ENCODE results near the gene C1orf198. TPM values are rescaled to one million over a fixed set of nuclear protein-coding genes. Genes with fewer than 3 reads are reported as not detected.

C1orf198 gene
- total RNA-seq, 1 donor from 2014 or later: 38.8 TPM

DNA sequence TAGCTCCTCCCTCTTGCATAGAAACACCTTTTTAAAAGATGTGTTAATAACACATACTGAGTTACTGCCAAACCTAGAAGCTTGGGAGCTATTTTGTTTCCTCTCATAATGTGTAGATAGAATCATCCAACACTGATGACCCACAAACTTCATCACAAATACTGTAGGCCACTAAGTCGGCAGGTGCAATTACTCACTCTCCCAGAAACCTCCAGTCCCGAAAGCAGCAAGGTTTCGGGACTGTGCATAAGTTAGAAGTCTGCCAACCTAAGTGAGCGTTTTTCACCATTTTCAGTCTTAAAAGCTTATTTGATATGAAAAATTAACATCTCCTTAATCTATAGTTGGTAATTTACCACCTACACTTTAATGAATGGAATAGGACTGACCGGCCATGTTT, 32.0 kb downstream of the C1orf198 start:
- TF ChIP-seq, protein P1, sequence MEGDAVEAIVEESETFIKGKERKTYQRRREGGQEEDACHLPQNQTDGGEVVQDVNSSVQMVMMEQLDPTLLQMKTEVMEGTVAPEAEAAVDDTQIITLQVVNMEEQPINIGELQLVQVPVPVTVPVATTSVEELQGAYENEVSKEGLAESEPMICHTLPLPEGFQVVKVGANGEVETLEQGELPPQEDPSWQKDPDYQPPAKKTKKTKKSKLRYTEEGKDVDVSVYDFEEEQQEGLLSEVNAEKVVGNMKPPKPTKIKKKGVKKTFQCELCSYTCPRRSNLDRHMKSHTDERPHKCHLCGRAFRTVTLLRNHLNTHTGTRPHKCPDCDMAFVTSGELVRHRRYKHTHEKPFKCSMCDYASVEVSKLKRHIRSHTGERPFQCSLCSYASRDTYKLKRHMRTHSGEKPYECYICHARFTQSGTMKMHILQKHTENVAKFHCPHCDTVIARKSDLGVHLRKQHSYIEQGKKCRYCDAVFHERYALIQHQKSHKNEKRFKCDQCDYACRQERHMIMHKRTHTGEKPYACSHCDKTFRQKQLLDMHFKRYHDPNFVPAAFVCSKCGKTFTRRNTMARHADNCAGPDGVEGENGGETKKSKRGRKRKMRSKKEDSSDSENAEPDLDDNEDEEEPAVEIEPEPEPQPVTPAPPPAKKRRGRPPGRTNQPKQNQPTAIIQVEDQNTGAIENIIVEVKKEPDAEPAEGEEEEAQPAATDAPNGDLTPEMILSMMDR (IDR thresholded peaks at IDR 0.05): no peak
- TF ChIP-seq POLR2AphosphoS5 (IDR thresholded peaks at IDR 0.05; ENCODE audit: insufficient read depth in 1 of 2, low read depth in 1 of 2) (no peak), POLR2A (IDR thresholded peaks at IDR 0.05) (no peak)
- Histone ChIP-seq H3K27me3 (no peaks in the 10 kb centered on the region), H3K27ac (no peak overlapping the region), H3K36me3 (peaks cover 0 to 23% of the 10 kb centered on the region in 2 donors), H3K4me1 (peaks cover 9% of the 10 kb centered on the region), H3K9me3 (no peaks in the 10 kb centered on the region), H3K4me3 (no peak overlapping the region)
- peak in 1 of 2 donors; percentile 3 for DNase-seq (ENCODE audit: extremely low spot score in 2 of 2)
- intact Hi-C loops (cut with DNase I): no loop called here

DNA sequence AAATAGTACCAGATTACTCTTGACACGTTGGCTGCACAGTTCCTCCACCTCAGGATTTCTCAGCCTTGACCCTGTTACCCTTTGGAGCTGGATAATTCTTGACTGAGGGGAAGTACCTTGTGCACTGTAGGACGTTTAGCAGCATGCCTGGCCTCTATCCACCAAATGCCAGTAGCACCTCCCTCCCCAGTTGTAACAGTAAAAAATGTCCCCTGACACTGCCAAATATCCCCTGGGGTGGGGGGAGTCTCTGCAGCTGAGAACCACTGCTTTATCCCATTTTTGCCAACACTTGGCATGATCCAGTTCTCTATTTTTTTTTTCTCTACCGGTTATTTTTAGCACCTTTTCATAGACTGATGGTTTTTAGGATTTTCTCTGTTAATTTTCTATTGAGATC, 34.0 kb downstream of the C1orf198 start:
- Histone ChIP-seq H3K27me3 (no peaks in the 10 kb centered on the region), H3K9me3 (no peaks in the 10 kb centered on the region), H3K36me3 (peaks cover 0 to 19% of the 10 kb centered on the region in 2 donors), H3K4me1 (no peaks in the 10 kb centered on the region), H3K4me3 (no peak overlapping the region), H3K27ac (no peak overlapping the region)
- intact Hi-C loops (cut with DNase I): no loop called here
- DNase-seq (ENCODE audit: extremely low spot score in 2 of 2): peak; percentile 20 to 85
- TF ChIP-seq, protein P1 (IDR thresholded peaks at IDR 0.05): no peak
- TF ChIP-seq POLR2A (IDR thresholded peaks at IDR 0.05) (no peak), POLR2AphosphoS5 (IDR thresholded peaks at IDR 0.05; ENCODE audit: insufficient read depth in 1 of 2, low read depth in 1 of 2) (no peak)

DNA sequence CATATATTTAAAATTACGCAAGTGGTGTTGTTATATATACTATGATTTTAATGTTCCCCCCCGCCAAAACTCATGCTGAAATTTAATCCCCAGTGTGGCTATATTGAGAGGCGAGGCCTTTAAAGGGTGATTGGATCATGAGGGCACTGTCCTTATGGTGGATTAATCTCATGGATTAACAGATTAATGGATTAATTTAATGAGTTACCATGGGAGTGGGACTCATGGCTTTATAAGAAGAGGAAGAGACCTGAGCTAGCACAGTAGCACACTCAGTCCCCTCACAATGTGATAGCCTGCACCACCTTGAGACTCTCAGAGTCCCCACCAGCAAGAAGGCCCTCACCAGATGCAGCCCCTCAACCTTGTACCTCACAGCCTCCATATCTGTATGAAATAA, 34.8 kb downstream of the C1orf198 start:
- Histone ChIP-seq H3K27me3 (no peaks in the 10 kb centered on the region), H3K4me1 (no peaks in the 10 kb centered on the region), H3K9me3 (no peaks in the 10 kb centered on the region), H3K36me3 (peaks cover 0 to 12% of the 10 kb centered on the region in 2 donors), H3K4me3 (no peak overlapping the region), H3K27ac (no peak overlapping the region)
- intact Hi-C loops (cut with DNase I): no loop called here
- TF ChIP-seq POLR2A (IDR thresholded peaks at IDR 0.05) (no peak), POLR2AphosphoS5 (IDR thresholded peaks at IDR 0.05; ENCODE audit: insufficient read depth in 1 of 2, low read depth in 1 of 2) (no peak)
- DNase-seq (ENCODE audit: extremely low spot score in 2 of 2): peak in 1 of 2 donors; percentile 7

DNA sequence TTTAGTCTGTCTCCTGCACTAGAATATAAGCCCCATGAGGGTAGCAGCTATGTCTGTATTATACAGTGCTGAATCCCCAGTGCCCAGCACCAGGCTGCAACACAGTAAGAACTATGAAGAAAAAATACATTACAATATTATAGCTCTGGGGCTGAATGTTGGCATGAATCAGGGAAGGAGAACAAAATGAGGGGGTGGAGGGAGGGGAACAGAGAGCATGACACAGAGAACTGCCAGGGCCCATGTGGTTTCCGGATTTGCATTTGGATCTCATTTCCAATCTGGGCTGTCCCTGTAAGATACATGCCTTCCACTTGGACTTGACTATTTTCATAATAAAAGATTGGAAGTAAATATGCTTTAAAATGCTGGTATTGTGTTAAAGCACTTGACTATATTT, 35.8 kb downstream of the C1orf198 start:
- H3K27ac ChIP-seq: no peak overlapping the region
- H3K36me3 ChIP-seq: peaks cover 0 to 4% of the 10 kb centered on the region in 2 donors
- peak; percentile 1 to 7 for DNase-seq (ENCODE audit: extremely low spot score in 2 of 2)
- H3K4me3 ChIP-seq: no peak overlapping the region
- no peaks in the 10 kb centered on the region for H3K4me1 ChIP-seq
- intact Hi-C loops (cut with DNase I): no loop called here
- no peaks in the 10 kb centered on the region for H3K9me3 ChIP-seq
- no peaks in the 10 kb centered on the region for H3K27me3 ChIP-seq
- TF ChIP-seq, protein P1 (IDR thresholded peaks at IDR 0.05): no peak
- TF ChIP-seq POLR2AphosphoS5 (IDR thresholded peaks at IDR 0.05; ENCODE audit: insufficient read depth in 1 of 2, low read depth in 1 of 2) (no peak), POLR2A (IDR thresholded peaks at IDR 0.05) (no peak)

DNA sequence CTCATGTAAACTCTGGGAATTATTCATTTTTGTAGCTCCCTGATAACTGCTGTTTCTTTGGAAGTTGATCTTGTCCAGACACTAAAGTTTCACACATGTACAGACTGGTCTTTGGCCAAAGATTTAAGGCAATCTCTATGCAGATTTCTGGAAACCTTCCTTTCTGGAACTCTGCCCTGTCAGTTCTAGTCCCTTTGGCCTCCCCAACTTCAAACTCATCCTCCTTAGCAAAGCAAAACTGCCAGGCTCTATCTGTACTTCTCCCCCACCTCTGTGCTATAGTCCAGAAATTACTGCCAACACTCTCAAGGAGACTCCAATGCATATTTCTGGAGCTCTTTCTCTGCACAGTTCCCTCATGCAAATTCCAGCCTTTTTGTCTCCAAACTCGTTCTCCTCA, 36.5 kb downstream of the C1orf198 start:
- DNase-seq (ENCODE audit: extremely low spot score in 2 of 2): peak; percentile 22 to 40
- no peaks in the 10 kb centered on the region for H3K36me3 ChIP-seq
- no peaks in the 10 kb centered on the region for H3K9me3 ChIP-seq
- peaks cover 4% of the 10 kb centered on the region for H3K4me1 ChIP-seq
- H3K4me3 ChIP-seq: no peak overlapping the region
- TF ChIP-seq, protein P1 (IDR thresholded peaks at IDR 0.05): no peak
- TF ChIP-seq POLR2A (IDR thresholded peaks at IDR 0.05) (no peak), POLR2AphosphoS5 (IDR thresholded peaks at IDR 0.05; ENCODE audit: insufficient read depth in 1 of 2, low read depth in 1 of 2) (no peak)
- no peak overlapping the region for H3K27ac ChIP-seq
- no peaks in the 10 kb centered on the region for H3K27me3 ChIP-seq
- intact Hi-C loops (cut with DNase I): no loop called here

Data from vagina (tissue), 2 donors.